PC-3 (cell line): Measurements from ENCODE around the gene CUL3. TPM values are rescaled to one million over a fixed set of nuclear protein-coding genes. Genes with fewer than 3 reads are reported as not detected.

Experiments used
- ATAC-seq: fragments of 200-7000 bp; cut with Tn5 transposase; 2 replicates; pipeline ENCODE4 v1.9.1; 2020; ENCODE audit warnings: mild to moderate bottlenecking, moderate library complexity
- BruUV-seq: library from RNA; stranded (reverse); fragments of 400-500 nt; replicated peaks from 2 replicates; lab custom pipeline; 2021; lab: Mats Ljungman, UMichigan
- CTCF ChIA-PET: fragments of 300-600 bp; sonication (Branson Sonifier 250); formaldehyde crosslinking; loops from one replicate; lab custom pipeline; 2022; ENCODE audit warnings: antibody characterized with exemption; lab: Charles Lee
- POLR2A ChIA-PET: fragments of 300-600 bp; sonication (Branson Sonifier 250); formaldehyde crosslinking; loops from one replicate; lab custom pipeline; 2022; ENCODE audit warnings: antibody characterized with exemption; ENCODE audit not compliant: unreplicated experiment; lab: Charles Lee
- DNase-seq: peaks from one replicate; pipeline ENCODE4 v3.0.0-alpha.2; 2015
- H2AFZ ChIP-seq: fragments of 300-600 bp; sonication (generic); 2 replicates; pipeline ENCODE4 v1.6.0; 2016; ENCODE audit warnings: antibody characterized with exemption, low read length
- H3F3A ChIP-seq: fragments of 300-600 bp; sonication (generic); one replicate; pipeline ENCODE4 v1.6.0; 2017; ENCODE audit warnings: antibody characterized with exemption, low read length, control low read depth, mild to moderate bottlenecking; ENCODE audit not compliant: unreplicated experiment
- H3K27ac ChIP-seq: fragments of 300-600 bp; sonication (generic); 2 replicates; pipeline ENCODE4 v1.5.1; 2016; ENCODE audit warnings: mild to moderate bottlenecking, low read length
- H3K27me3 ChIP-seq: fragments of 300-600 bp; sonication (generic); 2 replicates; pipeline ENCODE4 v1.6.1; 2016; ENCODE audit warnings: low read length, mixed read lengths
- H3K36me3 ChIP-seq: fragments of 300-600 bp; sonication (generic); 2 replicates; pipeline ENCODE4 v1.6.1; 2016; ENCODE audit warnings: low read depth, mixed run types, low read length, mixed read lengths
- H3K4me1 ChIP-seq: fragments of 300-600 bp; sonication (generic); 2 replicates; pipeline ENCODE4 v1.5.1; 2016; ENCODE audit warnings: low read length; ENCODE audit not compliant: insufficient read depth
- H3K4me2 ChIP-seq: fragments of 300-600 bp; sonication (generic); 2 replicates; pipeline ENCODE4 v1.6.0; 2016; ENCODE audit warnings: low read length
- H3K4me3 ChIP-seq: fragments of 300-600 bp; sonication (generic); 2 replicates; pipeline ENCODE4 v1.5.1; 2016; ENCODE audit warnings: mild to moderate bottlenecking, low read length, mixed read lengths
- H3K79me2 ChIP-seq: fragments of 300-600 bp; sonication (generic); 2 replicates; pipeline ENCODE4 v1.6.1; 2017; ENCODE audit warnings: low read length, mixed read lengths
- H3K9ac ChIP-seq: fragments of 300-600 bp; sonication (generic); 2 replicates; pipeline ENCODE4 v1.6.0; 2016; ENCODE audit warnings: mild to moderate bottlenecking, low read length
- H3K9me2 ChIP-seq: fragments of 300-600 bp; sonication (generic); replicated peaks from 2 replicates; pipeline ENCODE4 v1.6.1; 2016; ENCODE audit warnings: mixed run types, low read length, mixed read lengths
- H3K9me3 ChIP-seq: fragments of 300-600 bp; sonication (generic); 2 replicates; pipeline ENCODE4 v1.6.1; 2016; ENCODE audit warnings: low read length, mixed read lengths
- H4K20me1 ChIP-seq: fragments of 300-600 bp; sonication (generic); 2 replicates; pipeline ENCODE4 v1.6.1; 2016; ENCODE audit warnings: low read length, mixed read lengths
- CTCF ChIP-seq: fragments of 300-600 bp; sonication (generic); conservative IDR thresholded peaks from 2 replicates; pipeline ENCODE4 v1.5.1; 2017; ENCODE audit warnings: antibody characterized with exemption, low read depth, mild to moderate bottlenecking, low read length
- EZH2 ChIP-seq: fragments of 300-600 bp; sonication (generic); IDR thresholded peaks from one replicate; pipeline ENCODE4 v1.6.1; 2017; ENCODE audit warnings: antibody characterized with exemption, mild to moderate bottlenecking, low read length; ENCODE audit not compliant: unreplicated experiment
- EZH2phosphoT487 ChIP-seq: fragments of 300-600 bp; sonication (generic); IDR thresholded peaks from 2 replicates; pipeline ENCODE4 v1.6.1; 2018; ENCODE audit warnings: mild to moderate bottlenecking, antibody characterized with exemption, low read length, borderline replicate concordance
- intact Hi-C: fragments of 100-400 bp; cut with micrococcal nuclease; formaldehyde crosslinking; loops from 2 replicates; pipeline ENCODE4 v1.9.0; 2023
- total RNA-seq: library from RNA; depleted of rRNA; stranded (reverse); fragments of >200 nt; gene quantifications from 2 replicates; pipeline ENCODE4 v1.2.3, GENCODE V29; 2014; rRNA removed

CUL3 gene
- total RNA-seq, 1 experiment from 2014 or later, result 50.4 TPM

- CTCF ChIA-PET, result no interaction called here
- POLR2A ChIA-PET, result no interaction called here
- no peaks in the 10 kb centered on the region for H3K9me3 ChIP-seq
Measured at GRCh38 chr2:224426656-224427055, 158.5 kb downstream of the CUL3 start.

GRCh38 chr2:224421065-224421464 lies 164.1 kb downstream of the CUL3 start:
- Histone ChIP-seq H3K4me2 (no peak overlapping the region), H3K9me3 (no peaks in the 10 kb centered on the region), H3K4me3 (no peak overlapping the region), H3K4me1 (no peaks in the 10 kb centered on the region), H3K27ac (no peak overlapping the region), H3K27me3 (no peaks in the 10 kb centered on the region), H2AFZ (no peak overlapping the region), H4K20me1 (no peaks in the 10 kb centered on the region), H3K9me2 (no peaks in the 10 kb centered on the region), H3K9ac (no peak overlapping the region), H3K79me2 (no peaks in the 10 kb centered on the region), H3K36me3 (no peaks in the 10 kb centered on the region), H3F3A (no peaks in the 10 kb centered on the region)
- ATAC-seq (no peak), DNase-seq (no peak)
- intact Hi-C loops, result no loop called here
- no TSS peak for BruUV-seq
- CTCF ChIA-PET, result no interaction called here
- TF ChIP-seq EZH2phosphoT487, result no peak
- TF ChIP-seq CTCF, result no peak
- no peak for TF ChIP-seq EZH2
- POLR2A ChIA-PET, result no interaction called here

More at GRCh38 chr2:224426656-224427055, 158.5 kb downstream of the CUL3 start:
- no peak overlapping the region for H3K27ac ChIP-seq
- BruUV-seq, result no TSS peak
- H4K20me1 ChIP-seq, result no peaks in the 10 kb centered on the region
- no peaks in the 10 kb centered on the region for H3K9me2 ChIP-seq
- TF ChIP-seq CTCF (no peak), EZH2 (no peak), EZH2phosphoT487 (no peak)
- no peak overlapping the region for H3K4me2 ChIP-seq
- no peaks in the 10 kb centered on the region for H3K4me1 ChIP-seq
- no peaks in the 10 kb centered on the region for H3K79me2 ChIP-seq
- H3K4me3 ChIP-seq, result no peak overlapping the region
- ATAC-seq (no peak), DNase-seq (no peak)
- intact Hi-C loops, result no loop called here
- no peak overlapping the region for H2AFZ ChIP-seq
- no peaks in the 10 kb centered on the region for H3F3A ChIP-seq
- H3K9ac ChIP-seq, result no peak overlapping the region
- H3K36me3 ChIP-seq, result no peaks in the 10 kb centered on the region
- H3K27me3 ChIP-seq, result no peaks in the 10 kb centered on the region

Other genes with a start within 250 kb of the CUL3 start
- gene FAM124B, start 183.3 kb downstream of the CUL3 start, total RNA-seq, result not detected in 2 replicates
- gene CCDC195, start 131.0 kb upstream of the CUL3 start, total RNA-seq, result not detected in 2 replicates